H1 (cell line): ENCODE measurements around the gene MSI2. TPM values are rescaled to one million over a fixed set of nuclear protein-coding genes. Genes with fewer than 3 reads are reported as not detected.

ENCODE experiments used
- BCL11A ChIP-seq, 2 experiments: IDR thresholded peaks; one replicate each; pipeline ENCODE4 v1.6.1; 2011; ENCODE audit warnings: low read depth in 2 of 2, low read length in 2 of 2, mild to moderate bottlenecking in 2 of 2
- CTCF ChIP-seq, 3 experiments: IDR thresholded peaks; 1 replicate in 2 of 3; 2 replicates in 1 of 3; pipeline versions ENCODE4 v1.5.1 to v1.6.1; 2011; ENCODE audit warnings: low read length in 3 of 3, mild to moderate bottlenecking in 3 of 3, inconsistent platforms in 2 of 3, low read depth in 1 of 3, moderate library complexity in 1 of 3; ENCODE audit not compliant: insufficient read depth in 1 of 3; ENCODE audit errors: control extremely low read depth in 1 of 3
- SIN3A ChIP-seq, 2 experiments: IDR thresholded peaks in 1 of 2; conservative IDR thresholded peaks in 1 of 2; 2 replicates each; pipeline ENCODE4 v1.6.1; 2011 to 2012; ENCODE audit warnings: low read length in 2 of 2, improper control_type of control experiment in 1 of 2, low read depth in 1 of 2, mild to moderate bottlenecking in 1 of 2
- SP4 ChIP-seq: IDR thresholded peaks from 2 replicates; pipeline ENCODE4 v1.6.1; 2012; ENCODE audit warnings: low read length, inconsistent platforms
- TAF1 ChIP-seq: IDR thresholded peaks from 2 replicates; pipeline ENCODE4 v1.6.1; 2011; ENCODE audit warnings: mild to moderate bottlenecking, low read depth, low read length
- polyA plus RNA-seq, 7 experiments: library from polyadenylated mRNA; depleted of rRNA in 3 of 7; stranded (reverse) in 5 of 7; unstranded in 2 of 7; fragments of >200 nt in 5 of 7; fragments of 200-250 nt in 2 of 7; gene quantifications; 1 replicate in 5 of 7; 2 replicates in 1 of 7; 4 replicates in 1 of 7; pipeline versions ENCODE4 v1.2.1 to v1.2.3, GENCODE V29; 2011 to 2013; ENCODE audit warnings: missing spikeins in 2 of 7, mixed read lengths in 2 of 7
- total RNA-seq: library from RNA; stranded (reverse); fragmentation: NEBNext Ultra II Directional; extraction: Animal tissue kit (Norgen Biotek cat#: 25700); gene quantifications from 2 replicates; pipeline ENCODE4 v1.2.1, GENCODE V29; 2021

Gene MSI2
- total and polyA plus RNA-seq, 2 of the 8 experiments (the other 6 are each of a cell fraction or from before 2014, with no cell fraction given), result 36.7 to 80.6 TPM

GRCh38 chr17:57589151-57590034 is 333.1 kb downstream of the MSI2 start (continued):
- TF ChIP-seq CTCF (IDR thresholded peaks at IDR 0.05; ENCODE audit: control extremely low read depth in 1 of 3, insufficient read depth in 1 of 3, low read depth in 1 of 3, low read length in 3 of 3) (no peak), SIN3A (conservative IDR thresholded peaks at IDR 0.05 in 1 of 2, IDR thresholded peaks at IDR 0.05 in 1 of 2; ENCODE audit: low read depth in 1 of 2, low read length in 2 of 2) (no peak), BCL11A (IDR thresholded peaks at IDR 0.05; ENCODE audit: low read depth in 2 of 2, low read length in 2 of 2) (no peak), TAF1 (no peak), SP4 (no peak)
